IPS DF 6.9 (cell line): ENCODE data around the gene CLIC6.
"Not testable (repeated sequence)": the region's sequence is repeated elsewhere in the genome, so short reads cannot be mapped to it uniquely, and the experiment has no call there.

Experiments used
- DNase-seq: peaks from one replicate; pipeline ENCODE4 v3.0.0-alpha.2; 2013; ENCODE audit warnings: low read depth, low spot score
- H3K27ac ChIP-seq: one replicate; pipeline ENCODE4 v1.5.1; 2013; ENCODE audit warnings: low read length, control low read depth
- H3K27me3 ChIP-seq: 2 replicates; pipeline ENCODE4 v1.6.1; 2013; ENCODE audit warnings: mild to moderate bottlenecking, low read length; ENCODE audit not compliant: control insufficient read depth, insufficient read depth
- H3K36me3 ChIP-seq: 2 replicates; pipeline ENCODE4 v1.6.1; 2013; ENCODE audit warnings: low read length; ENCODE audit not compliant: control insufficient read depth, insufficient read depth
- H3K4me1 ChIP-seq: 2 replicates; pipeline ENCODE4 v1.6.1; 2013; ENCODE audit warnings: low read length; ENCODE audit not compliant: control insufficient read depth, insufficient read depth
- H3K4me3 ChIP-seq: 2 replicates; pipeline ENCODE4 v1.5.1; 2013; ENCODE audit warnings: mild to moderate bottlenecking, low read length
- H3K9me3 ChIP-seq: 2 replicates; pipeline ENCODE4 v1.6.1; 2013; ENCODE audit warnings: low read length, inconsistent platforms; ENCODE audit not compliant: control insufficient read depth, insufficient read depth
- WGBS: extraction: QIAGEN DNeasy Blood & Tissue Kit; methylation state at CpG from one replicate; pipeline ENCODE4 v1.1.7; 2013; ENCODE audit warnings: mixed read lengths, missing lambda C conversion rate; ENCODE audit not compliant: insufficient read length, insufficient coverage; 5-methylcytosine and 5-hydroxymethylcytosine counted together

Gene CLIC6

DNA sequence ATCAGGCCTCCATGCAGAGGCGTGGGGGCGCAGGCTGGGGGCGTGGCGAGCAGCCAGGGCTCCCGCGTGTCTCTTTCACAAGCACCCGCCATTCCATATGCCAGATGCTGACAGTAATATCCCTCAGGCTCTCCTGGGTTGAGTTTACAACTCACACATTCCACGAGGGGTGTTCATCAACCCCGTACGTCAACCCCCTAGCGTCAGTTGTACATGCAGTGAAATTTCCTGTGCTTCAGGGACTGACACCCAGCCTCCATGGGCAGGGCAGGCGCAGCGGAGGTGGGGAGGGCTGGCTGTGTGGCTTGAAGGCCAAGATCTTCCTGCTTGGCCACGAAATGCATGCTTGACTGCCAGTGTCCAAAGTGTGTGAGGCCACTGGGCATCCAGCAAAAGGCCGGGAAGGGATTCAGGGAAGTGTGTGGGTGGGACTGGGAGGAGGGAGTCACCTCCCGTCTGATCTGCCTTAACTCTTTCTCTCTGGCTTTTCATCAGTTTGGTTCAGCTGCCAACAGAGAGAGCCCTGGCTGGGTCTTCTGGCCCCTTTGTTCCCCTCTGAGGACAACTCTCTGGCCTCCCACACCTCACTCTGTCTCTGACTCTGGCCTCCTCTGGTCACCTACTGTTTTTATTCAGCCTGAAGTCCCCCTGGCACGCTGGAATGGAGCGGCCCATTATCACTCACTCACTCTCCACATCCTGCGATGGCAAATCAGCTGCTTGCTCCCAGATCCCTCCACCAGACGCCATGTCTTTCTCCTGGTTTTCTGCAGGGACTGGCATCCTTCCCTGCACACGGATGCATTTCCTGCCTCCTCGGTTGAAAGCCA, 33.8 kb downstream of the CLIC6 start:
- no peaks in the 10 kb centered on the region for H3K4me1 ChIP-seq
- WGBS: no CpG with 5 or more reads among the region's 22 CpGs
- H3K9me3 ChIP-seq: no peaks in the 10 kb centered on the region
- no peak overlapping the region for H3K27ac ChIP-seq
- no peaks in the 10 kb centered on the region for H3K27me3 ChIP-seq
- H3K36me3 ChIP-seq: no peaks in the 10 kb centered on the region
- DNase-seq: no peak
- no peak overlapping the region for H3K4me3 ChIP-seq

DNA sequence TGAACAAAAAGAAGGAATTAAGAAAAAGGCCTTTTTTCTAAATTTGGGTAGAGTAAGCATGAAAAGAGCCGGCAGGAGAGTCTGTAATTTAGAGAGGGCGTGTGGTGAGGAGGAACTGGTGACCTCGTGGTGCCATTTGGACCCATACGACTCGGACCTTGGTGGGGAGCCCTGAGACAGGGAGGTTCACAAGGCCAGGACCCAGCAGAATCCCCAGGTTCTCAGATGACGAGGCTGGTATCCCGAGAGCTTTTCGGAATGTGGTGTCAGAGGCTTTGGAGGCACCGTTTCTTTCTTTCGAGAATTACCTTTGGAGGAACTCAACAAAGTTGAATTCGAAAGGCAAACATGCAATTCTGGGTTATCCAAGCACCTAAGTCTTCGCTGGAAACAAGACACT, 34.8 kb downstream of the CLIC6 start:
- Histone ChIP-seq H3K4me1 (no peaks in the 10 kb centered on the region), H3K27me3 (no peaks in the 10 kb centered on the region), H3K9me3 (no peaks in the 10 kb centered on the region), H3K36me3 (no peaks in the 10 kb centered on the region), H3K27ac (no peak overlapping the region), H3K4me3 (no peak overlapping the region)
- WGBS: no CpG with 5 or more reads among the region's 12 CpGs
- no peak for DNase-seq

- no peak for DNase-seq
- Histone ChIP-seq H3K9me3 (no peaks in the 10 kb centered on the region), H3K27me3 (no peaks in the 10 kb centered on the region), H3K27ac (no peak overlapping the region), H3K4me3 (no peak overlapping the region), H3K36me3 (no peaks in the 10 kb centered on the region), H3K4me1 (no peaks in the 10 kb centered on the region)
- WGBS: no CpG with 5 or more reads among the region's 7 CpGs
Observed at GRCh38 chr21:34704119-34704518, 35.3 kb downstream of the CLIC6 start.

DNA sequence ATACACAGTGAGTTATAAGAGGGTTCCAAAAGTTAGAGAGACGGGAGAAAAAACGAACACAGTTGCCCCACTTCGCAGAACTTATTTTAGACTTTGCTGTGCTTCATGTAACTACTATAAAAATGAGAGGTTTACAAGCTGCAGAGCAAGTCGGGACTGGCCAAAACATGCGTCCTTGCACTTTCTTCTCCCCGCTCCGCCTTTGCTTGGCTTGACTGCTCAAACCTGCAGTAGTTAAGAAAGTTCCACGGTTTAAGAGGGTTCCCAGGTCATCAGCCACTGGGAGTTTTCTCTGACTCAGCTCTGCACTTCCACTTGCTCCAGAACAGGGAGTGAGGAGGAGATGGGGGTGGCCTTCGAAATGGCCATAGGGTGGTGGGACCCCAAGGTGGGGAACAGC, 36.2 kb downstream of the CLIC6 start:
- DNase-seq: no peak
- WGBS: no CpG with 5 or more reads among the region's 9 CpGs
- Histone ChIP-seq H3K4me3 (no peak overlapping the region), H3K36me3 (no peaks in the 10 kb centered on the region), H3K9me3 (no peaks in the 10 kb centered on the region), H3K27me3 (no peaks in the 10 kb centered on the region), H3K4me1 (no peaks in the 10 kb centered on the region), H3K27ac (no peak overlapping the region)

- no CpG with 5 or more reads among the region's 4 CpGs for WGBS
- Histone ChIP-seq H3K36me3 (no peaks in the 10 kb centered on the region), H3K4me3 (no peak overlapping the region), H3K9me3 (no peaks in the 10 kb centered on the region), H3K27ac (no peak overlapping the region), H3K4me1 (no peaks in the 10 kb centered on the region), H3K27me3 (no peaks in the 10 kb centered on the region)
- DNase-seq: no peak
Observed at GRCh38 chr21:34706337-34706736, 37.5 kb downstream of the CLIC6 start.

DNA sequence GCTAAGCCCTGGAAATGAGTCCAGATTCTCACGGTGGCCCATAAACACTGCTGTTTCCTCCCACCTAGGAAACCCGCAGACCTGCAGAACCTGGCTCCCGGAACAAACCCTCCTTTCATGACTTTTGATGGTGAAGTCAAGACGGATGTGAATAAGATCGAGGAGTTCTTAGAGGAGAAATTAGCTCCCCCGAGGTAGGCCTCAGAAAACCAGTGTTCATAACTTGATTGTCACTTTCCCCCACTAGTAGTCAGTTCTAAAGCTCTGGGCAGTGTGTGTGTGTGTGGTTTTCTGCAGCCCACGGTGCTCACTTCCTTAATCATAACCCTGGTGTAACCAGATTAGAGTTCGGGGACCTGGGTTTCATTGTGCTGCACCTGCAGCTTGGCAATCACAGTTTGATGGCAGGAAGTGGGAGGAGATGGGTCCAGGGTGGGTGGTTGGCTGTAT, 39.1 kb downstream of the CLIC6 start:
- Histone ChIP-seq H3K4me3 (no peak overlapping the region), H3K27ac (no peak overlapping the region), H3K27me3 (no peaks in the 10 kb centered on the region), H3K4me1 (no peaks in the 10 kb centered on the region), H3K9me3 (no peaks in the 10 kb centered on the region), H3K36me3 (no peaks in the 10 kb centered on the region)
- no peak for DNase-seq
- WGBS: no CpG with 5 or more reads among the region's 8 CpGs

- no CpG with 5 or more reads among the region's 1 CpG for WGBS
- no peaks in the 10 kb centered on the region for H3K36me3 ChIP-seq
- H3K27me3 ChIP-seq: no peaks in the 10 kb centered on the region
- no peak overlapping the region for H3K27ac ChIP-seq
- H3K9me3 ChIP-seq: no peaks in the 10 kb centered on the region
- no peak overlapping the region for H3K4me3 ChIP-seq
- DNase-seq: no peak
- H3K4me1 ChIP-seq: no peaks in the 10 kb centered on the region
Observed at GRCh38 chr21:34713621-34714020, 44.8 kb downstream of the CLIC6 start.

GRCh38 chr21:34715518-34715917, 46.7 kb downstream of the CLIC6 start:
- WGBS: no CpG with 5 or more reads among the region's 5 CpGs
- Histone ChIP-seq H3K27ac (no peak overlapping the region), H3K4me1 (no peaks in the 10 kb centered on the region), H3K4me3 (no peak overlapping the region), H3K27me3 (no peaks in the 10 kb centered on the region), H3K36me3 (no peaks in the 10 kb centered on the region), H3K9me3 (no peaks in the 10 kb centered on the region)
- DNase-seq: no peak

DNA sequence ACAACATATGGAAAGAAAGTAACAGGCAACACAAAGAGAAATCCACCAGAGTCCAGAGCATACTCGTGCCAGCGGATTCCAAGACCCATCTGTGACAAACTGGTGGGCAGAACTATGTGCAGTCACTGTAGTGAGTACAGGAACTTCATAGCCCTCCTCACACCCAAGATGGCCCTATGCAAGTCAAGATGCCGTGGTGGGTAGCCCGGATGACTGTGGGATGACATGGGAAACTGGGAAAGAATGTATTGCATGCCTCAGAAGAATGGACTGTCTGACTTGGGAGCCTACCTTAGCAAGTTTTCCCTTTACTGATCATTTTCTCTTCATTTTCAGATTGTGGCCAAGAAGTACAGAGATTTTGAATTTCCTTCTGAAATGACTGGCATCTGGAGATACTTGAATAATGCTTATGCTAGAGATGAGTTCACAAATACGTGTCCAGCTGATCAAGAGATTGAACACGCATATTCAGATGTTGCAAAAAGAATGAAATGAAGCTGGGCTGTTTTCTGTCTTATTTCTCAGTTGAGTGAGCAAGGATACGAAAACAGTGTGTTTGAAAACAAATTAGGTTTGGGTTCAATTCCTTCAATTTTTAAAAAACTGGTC, 47.3 kb downstream of the CLIC6 start:
- H3K27ac ChIP-seq: no peak overlapping the region
- H3K4me1 ChIP-seq: no peaks in the 10 kb centered on the region
- DNase-seq: no peak
- H3K27me3 ChIP-seq: no peaks in the 10 kb centered on the region
- no CpG with 5 or more reads among the region's 7 CpGs for WGBS
- H3K9me3 ChIP-seq: no peaks in the 10 kb centered on the region
- H3K4me3 ChIP-seq: no peak overlapping the region
- H3K36me3 ChIP-seq: no peaks in the 10 kb centered on the region

GRCh38 chr21:34718529-34718928, 49.7 kb downstream of the CLIC6 start:
- not testable (repeated sequence) for DNase-seq, H3K4me3 ChIP-seq, H3K27ac ChIP-seq, H3K9me3 ChIP-seq, H3K36me3 ChIP-seq, H3K4me1 ChIP-seq, H3K27me3 ChIP-seq
- WGBS: no CpG with 5 or more reads among the region's 3 CpGs
